Midbrain (tissue), 1 donor: ENCODE measurements around the gene CCDC9.
"Not testable (repeated sequence)": the region's sequence is repeated elsewhere in the genome, so short reads cannot be mapped to it uniquely, and the experiment has no call there.

Experiments used
- DNase-seq: peaks from one replicate; lab custom pipeline; 2025; lab: John Stamatoyannopoulos, UW

The CCDC9 gene

GRCh38 chr19:47300867-47301266 is 44.5 kb downstream of the CCDC9 start:
- DNase-seq, result not testable (repeated sequence)

- no peak for DNase-seq
Observed at GRCh38 chr19:47302249-47302648, 45.9 kb downstream of the CCDC9 start.

- no peak for DNase-seq
Observed at GRCh38 chr19:47303966-47304365, 47.6 kb downstream of the CCDC9 start.

GRCh38 chr19:47305309-47305751 is 49.0 kb downstream of the CCDC9 start:
- peak; percentile 28 for DNase-seq

GRCh38 chr19:47306303-47306702 is 50.0 kb downstream of the CCDC9 start:
- DNase-seq, result no peak

GRCh38 chr19:47309038-47309437 is 52.7 kb downstream of the CCDC9 start:
- no peak for DNase-seq

GRCh38 chr19:47309608-47310007 is 53.3 kb downstream of the CCDC9 start, which contains the start of gene C5AR1:
C5AR1 (plus strand) TSS chr19:47309861; CDS start chr19:47309896, 35 bp downstream.
- DNase-seq, result no peak

GRCh38 chr19:47310323-47310722 is 54.0 kb downstream of the CCDC9 start:
- DNase-seq, result no peak

- DNase-seq, result no peak
Observed at GRCh38 chr19:47310819-47311218, 54.5 kb downstream of the CCDC9 start.

- no peak for DNase-seq
Observed at GRCh38 chr19:47312366-47313006, 56.2 kb downstream of the CCDC9 start.

GRCh38 chr19:47313754-47314295 is 57.5 kb downstream of the CCDC9 start:
- no peak for DNase-seq

- DNase-seq, result peak; percentile 32
Observed at GRCh38 chr19:47315125-47315821, 58.9 kb downstream of the CCDC9 start.

- DNase-seq, result no peak
Observed at GRCh38 chr19:47316513-47316912, 60.2 kb downstream of the CCDC9 start.

GRCh38 chr19:47319923-47320871 is 63.9 kb downstream of the CCDC9 start:
- DNase-seq, result no peak
